ENCODE data around the gene ELMO1. TPM values are rescaled to one million over a fixed set of nuclear protein-coding genes. Genes with fewer than 3 reads are reported as not detected.

Gene ELMO1
- total RNA-seq, 1 experiment from 2014 or later, result 7.8 TPM

- Mint-ChIP-seq H3K4me1 (no peaks in the 10 kb centered on the region), H3K36me3 (ENCODE audit: insufficient read depth in 1 of 3, low read depth in 3 of 3) (no peaks in the 10 kb centered on the region; a peak in 1 of 7 replicates)
- no peak overlapping the region for H3K27ac ChIP-seq (ENCODE audit: insufficient read length, low read depth, low read length)
These were observed 530.1 kb downstream of the ELMO1 start for GRCh38 chr7:36918591-36918990.

More at GRCh38 chr7:36918591-36918990, 530.1 kb downstream of the ELMO1 start:
- Histone ChIP-seq H4K8ac (replicated peaks; ENCODE audit: insufficient read length, low read depth, low read length) (no peak overlapping the region), H3K9ac (ENCODE audit: extremely low read depth, insufficient read length, low read length) (no peak overlapping the region), H3K4me2 (ENCODE audit: insufficient read depth, insufficient read length, low read length) (no peak overlapping the region), H3T11ph (ENCODE audit: low read length) (no peak overlapping the region), H3K23me2 (ENCODE audit: insufficient read length, low read depth, low read length, poor library complexity, severe bottlenecking) (no peaks in the 10 kb centered on the region), H3K4ac (ENCODE audit: low read depth, low read length) (no peak overlapping the region), H3K23ac (ENCODE audit: insufficient read length, low read depth, low read length) (no peak overlapping the region), H4K20me1 (ENCODE audit: control insufficient read depth, insufficient read depth, insufficient read length) (no peaks in the 10 kb centered on the region), H2AFZ (ENCODE audit: low read length) (no peak overlapping the region), H2BK120ac (ENCODE audit: low read depth, low read length, poor library complexity, severe bottlenecking) (no peak overlapping the region), H3K9me3 (ENCODE audit: control insufficient read depth, low read depth, low read length) (no peaks in the 10 kb centered on the region), H2BK12ac (ENCODE audit: insufficient read length, low read depth, low read length) (no peak overlapping the region), H3K79me1 (ENCODE audit: insufficient read depth, low read depth, low read length, poor library complexity, severe bottlenecking) (no peaks in the 10 kb centered on the region), H4K5ac (ENCODE audit: insufficient read length, low read depth, low read length) (no peak overlapping the region), H3K4me1 (ENCODE audit: insufficient read depth, low read length) (no peaks in the 10 kb centered on the region), H2BK5ac (ENCODE audit: insufficient read length, low read length) (no peak overlapping the region), H3K14ac (ENCODE audit: insufficient read depth, low read length) (no peak overlapping the region), H2BK20ac (ENCODE audit: low read depth, low read length, poor library complexity, severe bottlenecking) (no peak overlapping the region), H3K18ac (ENCODE audit: insufficient read length, low read depth, low read length) (no peak overlapping the region), H2AK5ac (ENCODE audit: insufficient read length, low read length) (no peak overlapping the region), H3K27me3 (ENCODE audit: insufficient read depth, low read length) (no peaks in the 10 kb centered on the region), H3K56ac (ENCODE audit: insufficient read length, low read depth, low read length) (no peak overlapping the region), H2BK15ac (ENCODE audit: low read depth, low read length) (no peak overlapping the region), H3K79me2 (ENCODE audit: insufficient read depth, low read length) (no peaks in the 10 kb centered on the region), H4K91ac (ENCODE audit: insufficient read length, low read depth, low read length) (no peak overlapping the region)
- H3K27ac Mint-ChIP-seq, result no peak overlapping the region
- TF ChIP-seq, protein P1, sequence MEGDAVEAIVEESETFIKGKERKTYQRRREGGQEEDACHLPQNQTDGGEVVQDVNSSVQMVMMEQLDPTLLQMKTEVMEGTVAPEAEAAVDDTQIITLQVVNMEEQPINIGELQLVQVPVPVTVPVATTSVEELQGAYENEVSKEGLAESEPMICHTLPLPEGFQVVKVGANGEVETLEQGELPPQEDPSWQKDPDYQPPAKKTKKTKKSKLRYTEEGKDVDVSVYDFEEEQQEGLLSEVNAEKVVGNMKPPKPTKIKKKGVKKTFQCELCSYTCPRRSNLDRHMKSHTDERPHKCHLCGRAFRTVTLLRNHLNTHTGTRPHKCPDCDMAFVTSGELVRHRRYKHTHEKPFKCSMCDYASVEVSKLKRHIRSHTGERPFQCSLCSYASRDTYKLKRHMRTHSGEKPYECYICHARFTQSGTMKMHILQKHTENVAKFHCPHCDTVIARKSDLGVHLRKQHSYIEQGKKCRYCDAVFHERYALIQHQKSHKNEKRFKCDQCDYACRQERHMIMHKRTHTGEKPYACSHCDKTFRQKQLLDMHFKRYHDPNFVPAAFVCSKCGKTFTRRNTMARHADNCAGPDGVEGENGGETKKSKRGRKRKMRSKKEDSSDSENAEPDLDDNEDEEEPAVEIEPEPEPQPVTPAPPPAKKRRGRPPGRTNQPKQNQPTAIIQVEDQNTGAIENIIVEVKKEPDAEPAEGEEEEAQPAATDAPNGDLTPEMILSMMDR (conservative IDR thresholded peaks at IDR 0.05), result no peak
- WGBS (ENCODE audit: extremely low coverage, insufficient read length, low lambda C conversion rate), result no CpG with 5 or more reads among the region's 2 CpGs
- DNase-seq, result no peak
- H3K27me3 Mint-ChIP-seq (ENCODE audit: low read depth), result no peaks in the 10 kb centered on the region; the same call in 1 of the 2 replicates
- peaks cover 0 to 2% of the 10 kb centered on the region in 2 experiments; a peak in 1 of 5 replicates for H3K9me3 Mint-ChIP-seq
- no peak overlapping the region for H3K4me3 Mint-ChIP-seq
